Stimulated activated CD4-positive, alpha-beta T cell treated with anti-CD3 and anti-CD28 coated beads, Interleukin-2, amount 100 ng/mL, for 24 hours (primary cell): ENCODE measurements around the gene SIN3B.

Source experiments
- DNase-seq, 2 donors: peaks; one replicate each; pipeline ENCODE4 v3.0.0-alpha.2; 2020

Gene SIN3B

DNA sequence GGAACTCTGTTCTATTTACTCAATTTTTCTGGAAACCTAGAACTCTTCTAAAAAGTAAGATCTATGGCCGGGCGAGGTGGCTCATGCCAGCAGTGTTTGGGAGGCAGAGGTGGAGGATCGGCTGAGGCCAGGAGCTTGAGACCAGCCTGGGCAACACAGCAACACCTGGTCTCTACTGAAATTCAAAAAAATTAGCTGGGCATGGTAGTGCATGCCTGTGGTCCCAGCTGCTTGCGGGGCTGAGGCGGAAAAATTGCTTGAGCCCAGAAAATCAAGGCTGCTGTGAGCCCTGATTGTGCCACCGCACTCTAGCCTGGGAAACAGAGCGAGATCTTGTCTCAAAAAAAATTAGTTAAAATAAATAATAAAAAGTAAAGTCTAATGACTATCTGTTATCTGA lies 88.2 kb downstream of the SIN3B start:
- DNase-seq, result no peak

DNA sequence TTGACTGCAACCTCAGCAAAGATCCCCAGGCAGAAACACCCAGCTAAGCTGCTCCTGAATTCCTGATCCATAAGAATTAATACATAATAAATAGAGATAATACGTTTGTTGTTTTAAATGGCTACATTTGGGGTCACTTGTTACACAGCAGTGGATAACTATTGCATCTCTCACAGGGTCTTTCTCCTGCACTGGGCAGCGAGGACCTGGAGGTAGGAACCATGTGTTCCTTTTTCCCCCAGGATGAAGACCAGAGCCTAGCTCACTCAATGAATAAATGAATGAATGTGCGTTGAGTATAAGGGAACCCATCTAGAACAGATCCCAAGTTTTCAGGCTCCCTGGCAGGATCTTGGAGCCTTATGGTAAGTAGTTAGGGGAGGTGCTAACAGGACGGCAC lies 90.3 kb downstream of the SIN3B start:
- no peak for DNase-seq

DNA sequence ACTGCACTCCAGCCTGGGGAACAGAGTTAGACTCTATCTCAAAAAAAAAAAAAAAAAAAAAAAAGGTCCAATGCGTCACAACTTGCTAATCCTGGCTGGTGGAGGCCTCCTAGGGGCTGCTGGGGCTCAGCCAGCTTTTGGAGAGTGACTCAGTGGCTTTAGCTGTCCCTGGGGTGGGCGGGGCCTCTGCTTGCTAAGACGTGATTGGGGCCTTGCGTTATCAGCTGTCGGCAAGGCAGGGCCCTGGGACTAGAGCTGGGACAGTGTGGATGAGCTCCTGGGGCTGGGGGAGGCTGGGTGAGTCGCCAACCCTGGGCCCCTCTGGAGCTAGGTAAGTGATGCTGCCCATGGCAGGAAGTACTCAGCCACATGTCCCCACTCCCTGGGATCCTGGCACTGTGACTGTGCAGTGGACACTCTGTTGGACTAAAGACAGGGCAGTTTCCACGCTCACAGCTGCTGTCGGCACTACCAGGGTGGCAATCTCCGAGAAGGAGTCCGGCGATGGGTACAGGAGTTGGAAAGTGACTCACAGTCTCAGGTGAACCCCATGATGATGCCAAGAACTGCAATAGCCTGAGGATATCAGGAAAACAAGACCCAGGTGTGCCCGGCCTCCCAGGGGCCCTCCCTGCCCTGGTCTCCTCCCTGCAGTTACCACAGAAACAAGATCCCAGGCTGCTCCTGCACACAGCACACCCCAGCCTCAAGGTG lies 91.8 kb downstream of the SIN3B start:
- no peak for DNase-seq

DNA sequence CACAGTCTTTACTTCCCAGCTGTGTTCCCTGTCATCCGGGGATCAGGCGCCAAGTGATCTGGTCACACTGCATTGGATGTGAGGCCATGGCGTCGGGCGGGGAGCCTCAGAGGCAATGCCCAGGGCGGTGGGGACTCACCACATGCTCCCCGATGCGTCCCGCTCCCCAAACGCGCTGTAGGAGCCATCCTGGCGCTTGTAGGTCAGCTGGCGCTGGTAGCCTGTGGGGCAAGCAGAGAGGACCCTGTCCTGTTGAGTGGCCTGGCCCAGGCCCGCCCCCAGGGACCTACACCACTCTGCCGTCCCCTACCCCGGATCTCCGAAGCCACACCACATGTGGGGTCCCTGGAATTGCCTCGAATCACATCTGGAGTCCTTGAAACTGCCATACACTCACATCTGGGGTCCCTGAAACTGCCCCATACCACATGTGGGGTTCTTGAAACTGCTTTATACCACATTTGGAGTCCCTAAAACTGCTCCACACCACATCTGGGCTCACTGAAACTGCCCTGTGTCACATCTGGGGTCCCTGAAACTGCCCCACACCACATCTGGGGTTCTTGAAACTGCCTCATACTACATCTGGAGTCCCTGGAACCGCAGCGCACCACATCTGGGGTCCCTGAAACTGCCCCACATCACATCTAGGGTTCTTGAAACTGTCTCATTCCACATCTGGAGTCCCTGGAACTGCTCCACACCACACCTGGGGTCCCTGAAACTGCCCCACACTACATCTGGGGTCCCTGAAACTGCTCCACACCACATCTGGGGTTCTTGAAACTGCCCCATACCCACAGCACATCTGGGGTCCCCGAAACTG lies 92.8 kb downstream of the SIN3B start:
- DNase-seq, result no peak

DNA sequence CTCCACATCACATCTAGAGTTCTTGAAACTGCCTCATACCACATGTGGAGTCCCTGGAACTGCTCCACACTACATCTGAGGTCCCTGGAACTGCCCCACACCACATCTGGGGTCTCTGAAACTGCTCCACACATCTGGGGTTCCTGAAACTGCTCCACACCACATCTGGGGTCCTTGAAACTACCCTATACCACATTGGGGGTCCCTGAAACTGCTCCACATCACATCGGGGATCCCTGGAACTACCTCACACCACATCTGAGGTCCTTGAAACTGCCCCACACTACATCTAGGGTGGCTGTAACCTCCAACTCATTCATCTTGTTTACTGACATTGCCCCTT lies 93.4 kb downstream of the SIN3B start:
- no peak for DNase-seq

DNA sequence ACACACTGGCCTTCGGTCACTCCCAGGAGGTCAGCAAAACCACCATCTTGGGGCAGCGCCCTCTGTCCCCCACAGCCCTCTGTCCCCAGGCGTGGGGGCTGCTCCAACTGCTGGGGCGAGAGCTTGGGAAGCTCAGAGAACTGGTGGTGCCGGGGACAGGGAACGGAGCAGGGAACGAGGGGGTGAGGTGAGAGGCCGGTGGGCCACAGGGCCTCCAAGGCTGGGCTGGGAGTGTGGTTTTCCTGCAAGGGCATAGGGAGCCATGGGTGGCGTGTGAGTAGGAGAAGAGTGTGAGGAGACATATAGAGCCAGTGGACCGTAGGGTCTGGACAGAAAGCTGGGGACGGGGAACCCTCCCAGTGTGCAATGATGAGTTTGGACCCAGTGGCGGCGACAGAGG lies 93.8 kb downstream of the SIN3B start:
- DNase-seq, result no peak

DNA sequence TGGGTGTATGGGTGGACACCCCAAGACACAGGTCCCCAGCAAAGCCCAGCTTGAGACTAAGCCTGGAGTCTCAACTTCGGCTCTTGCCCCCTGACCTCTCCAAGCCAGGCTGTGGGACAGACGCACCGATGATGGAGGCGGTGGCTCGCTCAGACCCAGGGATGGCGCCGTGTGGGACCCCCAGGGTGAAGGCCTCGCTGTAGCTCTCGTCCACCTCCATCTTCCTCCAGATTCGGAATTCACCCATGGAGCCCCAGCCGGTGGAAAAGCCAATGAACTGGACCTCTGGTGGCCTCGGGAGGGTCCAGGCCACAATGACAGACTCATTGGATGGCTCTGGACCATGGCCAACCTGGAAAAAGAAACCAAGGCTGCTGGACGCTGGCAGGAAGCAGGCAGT lies 98.7 kb downstream of the SIN3B start:
- no peak for DNase-seq

DNA sequence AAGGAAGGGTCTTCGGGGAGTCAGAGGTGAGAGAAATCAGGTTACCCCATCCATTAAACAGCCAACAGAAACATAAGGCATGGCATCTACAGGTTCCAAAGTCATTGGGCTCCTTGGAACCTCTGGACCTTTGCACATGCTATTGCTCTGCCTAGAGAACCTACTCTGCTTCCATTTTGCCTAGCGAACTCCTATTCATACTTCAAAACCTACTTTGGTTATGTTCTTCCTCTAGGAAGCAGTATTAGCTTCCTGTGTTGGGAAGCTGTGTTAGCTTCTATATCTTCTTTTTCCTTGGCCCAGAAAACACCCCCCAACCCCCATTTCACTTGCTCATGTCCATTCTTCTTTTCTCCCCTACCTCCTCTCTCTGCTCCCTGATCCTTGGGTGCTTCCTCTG lies 99.2 kb downstream of the SIN3B start:
- no peak for DNase-seq

DNA sequence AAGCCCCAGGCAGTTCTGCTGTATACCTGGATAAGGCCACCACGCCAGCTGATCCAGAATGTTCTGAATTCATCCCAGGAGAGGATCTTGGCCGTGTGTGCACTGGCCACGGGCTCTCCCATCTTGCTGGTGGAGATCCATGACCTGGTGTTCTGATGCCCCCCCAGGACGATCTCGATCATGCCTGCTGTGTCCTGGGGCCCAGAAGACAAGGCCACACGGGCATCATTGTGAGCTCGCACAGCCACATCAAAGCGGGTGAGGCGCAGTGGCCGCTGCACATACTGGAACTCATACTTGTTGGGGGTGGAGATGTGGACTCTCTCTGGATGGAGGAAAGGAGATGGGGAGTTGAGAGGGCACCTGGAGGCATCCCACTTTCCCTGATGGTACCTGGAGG lies 99.7 kb downstream of the SIN3B start:
- no peak for DNase-seq
